Endometrium (tissue), 2 donors: ENCODE results near the gene NF1.
"Not testable (repeated sequence)": the region's sequence is repeated elsewhere in the genome, so short reads cannot be mapped to it uniquely, and the experiment has no call there.

Experiments used
- FAIRE-seq: peaks from 2 replicates; lab custom pipeline; 2012; peaks lifted over from hg19 to GRCh38; lab: Jason Lieb, UNC
- donor health status: control.
- donor health status: control.

The NF1 gene

DNA sequence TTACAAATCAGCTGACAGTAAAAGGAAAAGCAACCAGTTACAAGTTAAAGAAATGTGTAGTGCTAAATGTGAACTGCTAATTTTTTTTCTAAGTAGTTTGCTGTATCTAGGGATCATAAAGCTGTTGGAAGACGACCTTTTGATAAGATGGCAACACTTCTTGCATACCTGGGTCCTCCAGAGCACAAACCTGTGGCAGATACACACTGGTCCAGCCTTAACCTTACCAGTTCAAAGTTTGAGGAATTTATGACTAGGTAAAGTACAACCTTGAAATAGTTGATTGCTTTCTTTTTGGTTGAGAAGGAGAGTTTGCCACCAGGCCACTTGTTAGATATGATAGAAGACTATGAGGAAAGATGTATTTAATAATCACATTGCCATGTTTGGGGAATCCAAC, 166.8 kb downstream of the NF1 start:
- FAIRE-seq: no peak

DNA sequence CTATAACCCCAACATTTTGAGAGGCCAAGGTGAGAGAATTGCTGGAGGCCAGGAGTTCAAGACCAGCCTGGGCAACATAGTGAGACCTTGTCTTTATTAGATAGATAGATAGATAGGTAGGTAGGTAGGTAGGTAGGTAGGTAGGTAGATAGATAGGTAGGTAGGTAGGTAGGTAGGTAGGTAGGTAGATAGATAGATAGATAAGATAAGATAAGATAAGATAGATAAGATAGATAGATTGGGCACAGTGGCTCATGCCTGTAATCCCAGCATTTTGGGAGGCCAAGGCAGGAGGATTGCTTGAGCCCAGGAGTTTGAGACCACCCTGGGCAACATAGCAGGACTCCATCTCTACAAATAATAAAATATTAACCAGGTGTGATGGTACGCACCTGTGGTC, 168.1 kb downstream of the NF1 start:
- FAIRE-seq: not testable (repeated sequence)

DNA sequence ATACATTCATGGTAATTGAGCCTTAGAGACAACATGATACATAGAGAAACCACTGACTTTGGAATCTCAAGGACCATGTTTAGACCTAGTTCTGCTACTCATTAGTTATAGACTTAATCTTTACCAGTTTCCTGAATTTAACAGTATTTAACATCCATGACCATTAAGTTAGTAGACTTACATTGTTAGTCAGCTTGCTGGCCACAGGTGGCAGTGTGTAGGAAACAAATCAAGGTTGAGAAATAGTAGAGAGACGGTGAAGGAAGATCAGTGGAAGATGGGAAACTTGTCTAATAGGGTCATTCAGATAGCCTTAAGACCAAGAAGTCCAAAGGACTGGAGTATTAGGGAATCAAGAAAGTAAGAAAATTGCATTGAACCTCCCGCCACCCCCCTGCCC, 171.3 kb downstream of the NF1 start:
- FAIRE-seq: no peak

DNA sequence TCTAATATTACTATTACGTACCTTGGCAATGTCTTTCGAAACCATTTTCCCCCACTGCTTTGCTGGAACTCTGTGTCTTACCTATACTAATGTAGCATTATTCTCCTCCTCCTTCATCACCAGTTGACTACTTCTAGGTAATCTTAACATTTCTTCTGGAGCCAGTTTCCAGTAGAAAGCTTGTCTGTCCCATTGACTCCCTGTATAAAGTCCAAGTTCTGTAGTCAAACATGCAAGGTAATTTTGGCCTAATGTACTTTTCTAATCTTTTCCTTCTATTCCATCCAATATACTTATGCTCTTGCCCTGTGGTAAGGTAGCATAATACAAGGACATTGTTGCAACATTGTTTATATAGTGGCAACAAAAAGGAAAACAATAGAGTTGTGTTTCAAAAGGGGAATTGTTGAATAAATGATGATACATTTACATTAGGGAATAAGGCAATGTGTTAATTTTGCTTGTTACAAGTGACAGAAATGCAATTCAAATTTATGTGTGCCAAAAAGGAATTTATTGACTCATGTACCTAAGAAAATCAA, 174.3 kb downstream of the NF1 start:
- FAIRE-seq: no peak

DNA sequence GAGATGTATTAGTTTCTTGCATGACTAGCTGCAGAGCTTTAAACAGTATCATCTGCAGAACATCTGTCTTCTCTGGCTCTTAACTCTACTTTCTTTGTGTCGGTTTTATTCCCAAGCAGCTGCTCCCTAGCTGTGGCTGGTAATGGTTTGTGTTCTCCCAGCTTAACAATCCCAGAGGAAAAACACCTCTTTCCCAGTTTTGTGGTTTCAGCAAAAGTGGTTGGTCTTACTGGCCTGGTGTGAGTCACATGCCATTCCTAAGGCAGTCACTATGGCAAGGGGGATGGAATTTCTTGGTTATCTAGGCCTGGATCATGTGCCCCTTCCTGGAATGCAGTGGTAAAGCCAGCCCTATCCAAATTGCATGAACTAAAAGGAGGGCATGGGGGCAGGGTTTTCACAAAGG, 174.8 kb downstream of the NF1 start:
- FAIRE-seq: no peak

DNA sequence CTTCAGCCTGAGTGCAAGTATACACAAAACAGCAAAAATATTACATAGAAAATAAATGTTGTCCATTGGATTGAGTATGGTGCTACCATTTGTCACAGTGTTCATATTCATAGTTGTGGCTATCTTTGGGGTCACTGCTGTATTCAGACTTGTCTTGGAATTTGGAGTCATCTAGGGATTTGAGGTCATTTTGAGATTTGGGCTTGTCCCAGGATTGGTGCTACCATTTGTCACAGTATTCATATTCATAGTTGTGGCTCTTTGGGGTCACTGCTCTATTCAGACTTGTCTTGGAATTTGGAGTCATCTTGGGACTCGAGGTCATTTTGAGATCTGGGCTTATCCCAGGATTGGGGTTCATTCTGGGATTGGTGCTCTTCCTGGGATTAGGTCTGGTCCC, 177.5 kb downstream of the NF1 start:
- FAIRE-seq: no peak

DNA sequence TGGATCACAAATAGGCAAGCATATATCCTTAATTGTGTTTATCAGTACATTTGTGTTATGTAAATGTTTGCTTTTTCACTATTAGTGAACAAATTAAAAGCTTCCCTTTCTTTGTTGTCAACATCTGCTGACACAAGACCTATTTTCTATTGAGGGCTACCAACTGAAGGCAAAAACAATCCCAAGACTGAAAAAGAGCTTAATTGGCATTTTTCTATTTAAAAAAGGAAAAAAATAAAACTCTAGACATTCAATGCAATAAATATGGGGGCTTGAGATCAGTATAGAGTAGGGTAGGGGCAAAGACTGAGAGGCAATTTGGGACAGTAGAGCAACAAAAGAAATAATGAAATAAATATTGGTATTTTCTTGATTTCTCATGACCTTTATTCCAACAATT, 178.0 kb downstream of the NF1 start:
- FAIRE-seq: no peak

DNA sequence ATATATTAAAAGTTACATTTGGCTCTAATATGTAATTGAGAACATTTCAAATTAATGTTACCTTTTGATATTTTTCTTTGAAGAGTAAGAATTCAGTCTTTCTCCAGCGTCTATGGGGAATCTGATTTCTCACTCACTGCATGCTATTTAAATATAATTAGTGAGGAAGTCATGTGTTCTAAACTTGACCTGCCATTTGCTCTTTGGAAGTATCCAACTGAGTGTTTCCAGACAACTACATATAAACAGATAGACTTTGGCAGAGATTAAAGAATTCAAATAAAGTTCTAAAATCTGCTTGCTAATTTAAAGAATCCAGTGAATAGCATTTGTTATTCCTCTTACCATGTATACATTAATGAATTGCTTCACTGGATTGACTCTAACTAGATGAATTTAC, 178.7 kb downstream of the NF1 start:
- no peak for FAIRE-seq

DNA sequence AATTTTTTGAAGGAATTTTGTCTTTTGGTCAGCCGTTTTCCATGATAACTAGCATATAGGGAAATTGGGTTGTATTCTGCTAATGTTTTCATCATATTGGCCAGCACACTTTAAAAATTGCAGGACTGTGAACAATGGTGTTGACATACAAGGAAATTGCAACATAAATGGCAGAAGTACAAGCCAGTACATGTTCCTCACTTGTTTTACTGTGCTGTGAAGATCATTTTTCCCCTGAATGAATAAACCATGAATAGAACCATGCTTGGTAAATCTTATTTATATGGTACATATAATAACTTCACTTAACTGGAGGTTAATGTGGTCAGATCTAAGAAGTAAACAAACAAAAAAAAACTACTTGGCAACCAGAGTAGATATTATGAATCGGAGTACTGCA, 179.5 kb downstream of the NF1 start:
- no peak for FAIRE-seq

DNA sequence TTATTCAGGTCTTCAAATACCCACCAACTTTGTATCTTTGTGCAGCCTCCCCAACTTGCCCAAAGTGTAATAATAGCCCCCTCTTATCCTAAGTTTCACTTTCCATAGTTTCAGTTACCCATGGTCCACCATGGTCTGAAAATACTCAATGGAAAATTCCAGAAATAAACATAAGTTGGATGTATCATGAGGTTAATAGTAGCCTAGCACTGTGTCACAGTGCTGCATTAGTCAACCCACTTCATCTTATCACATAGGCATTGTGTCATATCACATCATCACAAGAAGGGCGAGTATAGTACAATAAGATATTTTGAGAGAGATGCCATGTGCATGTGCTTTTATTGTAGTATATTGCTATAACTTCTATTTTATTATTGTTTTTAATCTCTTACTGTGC, 180.3 kb downstream of the NF1 start:
- no peak for FAIRE-seq

DNA sequence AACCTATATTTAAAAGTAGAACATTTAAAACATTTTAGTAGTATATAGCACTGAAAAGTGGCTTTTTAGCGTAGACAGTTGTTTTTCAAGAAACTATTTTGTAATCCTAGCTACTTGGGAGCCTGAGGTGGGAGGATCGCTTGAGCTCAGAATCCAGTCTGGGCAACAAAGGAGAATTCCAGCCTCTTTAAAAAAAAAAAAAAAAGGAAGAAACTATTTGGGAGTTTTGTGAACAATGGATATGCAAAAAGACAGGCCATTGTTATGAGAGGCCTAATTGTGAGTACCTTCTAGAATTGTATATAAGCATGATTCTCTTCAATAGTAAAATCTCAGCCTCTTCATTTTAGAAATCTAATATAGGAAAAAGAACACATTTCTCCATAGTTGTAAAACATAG, 184.6 kb downstream of the NF1 start:
- FAIRE-seq: no peak

DNA sequence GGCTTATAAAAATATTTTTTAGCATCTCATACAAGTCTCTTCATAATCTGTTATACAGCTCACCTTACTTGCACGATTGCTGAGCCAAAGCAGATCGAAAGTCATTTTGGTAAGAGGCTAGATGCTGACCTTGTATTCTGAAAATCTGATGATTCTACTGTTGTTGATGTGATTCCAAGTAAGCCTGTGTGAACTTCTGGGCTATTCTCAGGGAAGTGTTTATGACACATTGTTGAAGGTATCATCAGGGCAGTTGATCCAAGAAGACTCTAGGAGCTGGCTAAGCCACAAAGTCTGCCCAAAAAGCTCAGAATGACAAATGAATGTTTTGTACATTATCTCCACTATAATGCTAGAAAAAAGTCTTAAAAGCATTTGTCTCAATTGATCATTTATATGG, 186.3 kb downstream of the NF1 start:
- no peak for FAIRE-seq

DNA sequence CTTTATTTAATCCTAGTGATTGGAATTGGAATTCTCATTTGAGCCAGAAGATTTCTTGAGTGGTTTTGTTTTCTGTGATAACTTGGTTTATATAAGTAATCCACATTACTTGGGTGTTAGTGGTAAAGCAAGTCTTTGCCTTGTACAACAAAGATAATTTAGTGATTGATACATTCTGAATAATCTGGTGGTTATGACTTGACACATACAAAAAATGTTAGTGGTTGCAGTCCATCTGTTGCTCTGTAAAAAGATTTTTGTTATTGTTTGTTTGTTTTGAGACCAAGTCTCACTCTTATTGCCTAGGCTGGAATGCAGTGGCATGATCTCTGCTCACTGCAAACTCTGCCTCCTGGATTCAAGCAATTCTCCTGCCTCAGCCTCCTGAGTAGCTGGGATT, 189.1 kb downstream of the NF1 start:
- FAIRE-seq: no peak

DNA sequence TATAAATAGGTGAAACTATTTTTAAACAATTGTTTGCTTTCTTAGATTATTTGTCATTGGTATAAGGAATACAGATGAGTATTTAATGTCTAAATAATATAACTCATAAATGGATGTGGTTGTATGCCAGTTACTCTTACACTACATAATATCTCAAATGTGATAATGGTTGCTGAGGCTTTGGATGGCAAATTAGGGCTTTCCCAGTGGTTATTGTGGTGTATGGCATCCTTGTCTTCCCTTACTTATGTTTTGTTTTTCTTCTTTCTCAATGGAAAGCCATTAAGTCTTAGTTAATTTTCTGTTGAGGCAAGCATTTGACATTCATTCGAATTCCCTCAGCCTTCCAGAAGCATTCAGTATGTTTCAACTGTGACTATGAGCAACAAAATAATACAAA, 191.8 kb downstream of the NF1 start:
- no peak for FAIRE-seq

DNA sequence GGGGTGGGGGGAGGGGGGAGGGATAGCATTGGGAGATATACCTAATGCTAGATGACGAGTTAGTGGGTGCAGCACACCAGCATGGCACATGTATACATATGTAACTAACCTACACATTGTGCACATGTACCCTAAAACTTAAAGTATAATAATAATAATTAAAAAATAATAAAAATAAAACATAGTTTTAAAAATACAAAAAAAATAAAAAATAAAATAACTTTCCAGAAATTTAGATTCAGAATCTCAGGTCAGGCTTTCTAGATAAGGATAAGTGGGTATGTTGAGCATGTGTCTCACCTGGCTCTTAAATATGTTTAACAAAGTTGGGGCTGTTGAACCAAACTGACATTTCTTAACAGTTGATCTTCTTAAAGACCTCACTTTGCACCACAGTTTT, 193.2 kb downstream of the NF1 start:
- not testable (repeated sequence) for FAIRE-seq

DNA sequence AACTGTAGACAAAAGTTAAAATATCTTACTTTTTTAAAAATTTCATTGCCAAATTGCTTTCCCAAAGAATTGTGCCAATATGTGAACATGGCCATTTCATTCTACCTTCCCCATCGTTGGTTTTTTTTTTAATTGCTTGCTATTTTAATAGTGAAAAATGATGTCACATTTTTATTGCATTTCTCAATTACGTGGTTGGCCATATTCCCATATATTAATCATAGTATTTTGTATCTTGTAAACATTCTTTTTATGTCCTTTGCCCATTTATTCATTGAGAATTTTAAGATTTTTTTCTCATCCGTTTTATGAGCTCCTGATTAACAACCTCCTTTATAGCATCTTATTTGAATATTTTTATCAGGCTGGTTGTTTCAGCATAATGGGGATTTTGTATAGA, 195.0 kb downstream of the NF1 start:
- peak; percentile 39 for FAIRE-seq

DNA sequence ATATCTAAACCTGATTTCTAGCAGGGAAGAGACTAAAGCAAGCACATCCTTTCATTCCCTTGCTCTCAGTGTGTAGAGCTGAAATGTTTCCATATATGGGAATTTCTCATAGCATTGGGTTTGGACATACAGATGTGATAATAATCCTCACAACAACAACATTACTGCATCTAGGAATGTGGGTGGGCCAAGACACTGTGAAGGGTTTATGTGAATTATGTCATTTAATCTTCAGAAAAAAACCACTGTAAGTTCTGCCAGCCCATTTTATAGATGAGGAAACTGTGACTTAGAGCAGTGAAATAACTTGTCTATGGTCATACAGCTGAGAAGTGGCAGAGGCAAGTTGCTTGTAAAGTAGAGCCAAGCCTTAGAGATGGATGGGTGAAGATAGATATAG, 197.0 kb downstream of the NF1 start:
- FAIRE-seq: no peak

DNA sequence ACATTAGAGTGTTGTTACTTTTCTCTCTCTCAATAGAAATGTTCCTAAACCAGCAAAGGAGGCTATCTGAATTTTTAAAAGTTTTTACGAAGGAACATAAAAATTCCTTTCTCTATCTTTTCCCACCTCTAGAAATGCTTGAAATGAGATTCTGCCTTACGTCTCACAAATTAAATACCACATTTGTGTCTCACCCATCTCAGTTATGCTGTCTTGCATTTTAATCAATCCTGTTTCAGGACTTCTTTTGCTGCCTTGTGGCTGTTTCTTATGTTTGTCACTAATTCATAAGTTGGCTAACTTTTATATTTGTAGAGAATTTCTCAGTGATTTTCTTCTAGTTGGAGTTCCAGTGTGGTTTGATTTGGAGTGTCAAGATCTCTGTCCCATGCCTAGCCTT, 198.8 kb downstream of the NF1 start:
- FAIRE-seq: no peak

DNA sequence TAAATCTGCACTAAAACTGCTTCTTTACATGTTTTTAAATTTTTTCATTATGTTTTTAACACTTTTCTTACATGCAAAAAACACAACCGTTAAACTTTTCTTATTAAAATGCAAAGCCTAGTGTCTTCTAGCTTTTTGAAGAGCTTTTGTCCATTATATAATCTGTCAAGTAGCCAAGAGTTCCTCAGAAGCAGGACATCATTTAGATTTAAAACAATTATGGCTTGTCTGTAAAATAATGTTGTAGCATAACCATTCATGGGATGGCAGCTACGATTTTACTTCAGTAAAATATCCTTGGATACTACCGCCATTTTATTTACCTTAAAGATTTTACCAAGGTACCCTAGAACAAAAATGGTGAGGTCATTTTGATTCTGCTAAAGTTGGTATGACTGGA, 199.5 kb downstream of the NF1 start:
- FAIRE-seq: no peak

DNA sequence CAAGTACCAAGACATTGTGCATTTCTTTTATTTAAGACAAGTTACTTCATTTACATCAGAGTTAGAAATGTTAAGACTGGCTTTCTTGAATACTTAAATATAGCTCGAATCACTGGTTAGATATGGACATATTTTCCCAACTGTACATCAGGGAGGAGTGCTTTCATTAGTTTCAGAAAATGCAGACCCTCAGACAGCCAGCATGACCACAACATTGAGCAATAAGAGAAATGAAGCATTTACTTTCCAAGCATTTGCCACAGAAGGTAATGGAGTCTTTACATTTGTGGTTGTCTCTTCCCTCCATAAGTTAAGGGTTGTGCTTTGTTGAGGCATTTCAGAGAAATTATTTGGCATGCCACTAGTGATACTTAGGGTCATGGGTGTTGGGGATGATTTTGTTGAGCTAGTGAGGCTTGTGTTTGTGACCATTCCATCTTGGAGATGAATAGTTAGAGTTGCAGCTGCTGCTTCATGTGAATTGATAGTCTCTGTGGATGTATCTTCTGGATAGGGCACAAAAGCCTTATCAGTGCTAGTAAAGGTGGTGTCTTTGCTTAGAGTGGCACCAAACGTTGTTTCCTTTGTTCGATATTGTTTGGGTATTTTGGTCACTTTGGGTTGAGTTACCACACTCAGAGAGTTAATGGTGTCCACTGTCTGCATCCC, 200.2 kb downstream of the NF1 start:
- FAIRE-seq: no peak

DNA sequence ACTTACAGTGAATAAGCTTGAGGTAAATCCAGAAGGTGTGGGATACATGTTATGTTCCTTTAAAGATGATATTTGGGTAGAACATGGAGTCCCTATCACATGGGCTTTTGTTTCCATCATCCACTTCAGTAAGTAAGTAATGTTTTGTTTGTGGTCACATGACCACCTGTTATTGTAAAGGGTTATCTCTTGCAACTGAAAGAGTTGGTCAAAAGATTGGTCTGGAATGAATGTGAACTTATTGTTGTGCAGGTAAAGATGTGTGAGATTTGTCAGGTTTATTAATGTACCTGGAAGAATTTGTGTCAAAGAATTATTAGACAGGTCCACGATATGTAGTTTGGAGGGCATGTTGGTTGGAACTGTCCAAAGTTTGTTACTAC, 200.7 kb downstream of the NF1 start:
- FAIRE-seq: no peak

DNA sequence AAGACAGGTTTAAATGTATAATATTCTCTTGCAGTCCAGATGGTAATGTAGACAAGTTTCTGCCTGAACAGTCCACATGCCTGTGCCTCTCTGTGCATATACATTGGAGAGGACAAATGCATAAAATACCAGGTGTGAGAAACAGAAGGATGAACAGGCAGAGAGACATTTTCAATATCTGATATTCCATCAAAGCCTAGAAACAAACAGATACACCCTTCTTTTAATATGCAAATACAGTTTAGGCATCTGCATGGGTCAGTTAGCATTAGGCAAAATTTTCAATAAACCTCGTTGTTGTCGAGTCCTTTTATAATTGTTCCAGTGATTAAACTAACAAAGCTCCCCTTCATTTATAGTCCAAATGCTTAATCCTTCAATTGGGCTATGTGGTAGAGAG, 201.4 kb downstream of the NF1 start:
- no peak for FAIRE-seq

DNA sequence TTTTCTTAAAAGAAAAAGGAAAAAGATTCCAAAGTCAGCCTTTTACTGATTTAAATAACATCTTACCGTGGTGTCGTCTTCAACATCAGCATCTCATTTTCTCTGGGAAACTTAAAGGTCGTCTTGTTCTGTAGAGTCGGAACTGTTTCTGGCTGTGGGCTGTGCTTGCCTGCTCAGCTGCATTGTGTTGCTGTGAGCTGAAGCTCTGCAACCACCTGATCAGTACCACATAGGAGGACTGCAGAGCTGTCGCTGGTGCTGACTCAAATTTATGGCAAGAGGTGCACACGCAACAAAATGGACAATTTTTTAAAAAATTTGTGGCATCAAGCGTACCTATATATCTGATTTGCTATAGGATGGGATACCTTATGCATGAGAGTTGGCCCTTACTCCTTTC, 202.3 kb downstream of the NF1 start, which contains the start of gene OMG:
OMG (minus strand) TSS at position 150 of the 400 bp plus-strand sequence. CDS start 908 bp downstream, outside the sequence.
- no peak for FAIRE-seq

DNA sequence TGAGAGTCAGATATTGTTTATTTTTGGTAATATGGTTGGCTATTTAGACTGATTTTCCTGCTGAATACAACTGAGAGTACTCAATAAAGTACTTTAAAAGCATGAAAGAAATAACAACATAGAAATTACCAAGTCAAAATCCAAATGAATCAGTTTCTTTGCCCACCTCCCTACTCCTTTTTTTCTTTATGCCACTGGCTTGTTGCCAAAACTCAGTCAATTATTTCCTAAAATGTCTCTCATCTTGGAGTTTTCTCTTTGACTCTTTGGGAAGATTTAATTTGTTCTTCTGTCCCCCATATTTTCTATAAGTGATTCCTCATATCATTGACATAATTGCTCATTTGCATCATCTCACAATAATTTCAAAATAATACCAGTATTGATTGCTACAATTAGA, 204.8 kb downstream of the NF1 start:
- no peak for FAIRE-seq

DNA sequence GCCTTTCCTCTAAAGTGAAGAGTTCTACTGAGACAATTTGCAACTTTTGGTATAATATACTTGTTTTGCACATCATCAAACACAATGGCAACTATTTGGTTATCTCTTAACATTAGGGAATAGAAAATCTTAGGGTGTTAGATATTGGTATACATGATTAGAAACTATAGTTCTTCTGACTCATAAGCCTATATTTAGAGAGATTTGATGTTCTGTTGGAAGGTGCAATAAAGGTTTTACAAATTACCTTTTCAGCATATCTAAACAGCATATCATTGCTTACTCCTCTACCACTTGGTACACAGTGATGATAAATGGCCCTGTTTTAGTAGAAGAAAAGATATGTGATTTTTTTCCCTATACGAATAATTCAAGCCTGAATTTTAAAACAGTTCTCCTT, 212.9 kb downstream of the NF1 start:
- FAIRE-seq: no peak
